ENCODE data around the gene NANOS2. TPM values are rescaled to one million over a fixed set of nuclear protein-coding genes. Genes with fewer than 3 reads are reported as not detected.

NANOS2 gene
- total and polyA plus RNA-seq, 2 donors from 2014 or later = not detected

DNA sequence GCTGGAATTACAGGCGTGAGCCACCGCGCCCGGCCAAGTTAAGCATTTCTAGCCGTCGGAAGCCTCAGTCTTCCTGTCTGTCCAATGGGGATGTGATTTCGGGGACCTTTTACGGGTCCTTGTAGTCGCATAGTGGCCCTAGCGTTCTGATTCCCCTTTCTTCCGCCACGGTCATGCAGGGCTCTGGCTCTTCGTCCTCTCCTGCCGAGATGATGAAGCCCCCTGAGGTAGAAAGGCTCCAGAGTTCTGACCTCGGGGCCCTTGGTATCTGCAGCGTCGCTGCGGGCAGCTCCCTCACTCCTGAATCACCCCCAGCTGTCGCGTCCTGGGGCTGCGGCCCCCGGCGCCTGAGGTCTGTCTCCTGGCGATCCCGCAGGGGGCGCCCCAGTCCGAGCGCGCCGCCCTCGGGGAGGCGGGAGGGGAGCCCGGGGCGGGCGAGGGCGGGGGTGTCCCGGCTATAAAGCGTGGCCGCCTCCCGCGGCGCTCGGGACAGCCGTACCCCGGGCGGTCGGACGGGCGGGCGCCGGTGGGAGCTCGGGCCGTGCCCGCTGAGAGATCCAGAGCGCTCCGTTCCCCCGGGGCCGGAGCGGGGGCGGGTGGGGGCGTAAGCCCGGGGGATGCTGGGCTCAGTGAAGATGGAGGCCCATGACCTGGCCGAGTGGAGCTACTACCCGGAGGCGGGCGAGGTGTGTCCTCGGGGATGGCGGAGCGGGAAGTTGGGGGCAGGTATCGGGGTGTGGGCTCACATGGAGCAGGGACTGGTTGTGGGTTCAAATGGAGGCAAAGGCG, 50.5 kb downstream of the NANOS2 start, which contains the start of gene FOXA3:
Gene FOXA3 (plus strand): TSS at position 487 of the 789 bp plus-strand sequence. CDS start 131 bp downstream, at position 618.
- no peak within 1 kb of the TSS for H3K27ac ChIP-seq (ENCODE audit: low read depth in 2 of 2, low read length in 2 of 2)
- FAIRE-seq = no peak
- peak within 1 kb of the TSS in 1 of 3 donors; percentile 5 for H3K9ac ChIP-seq (ENCODE audit: low read length in 3 of 3)
- DNase-seq = peak in 3 of 5 donors; percentile 64 to 84 (median 77)
- H3K4me3 ChIP-seq (ENCODE audit: low read length in 3 of 3) = peak within 1 kb of the TSS in 2 of 3 donors; percentile 66 to 78
- TF ChIP-seq, protein P1, sequence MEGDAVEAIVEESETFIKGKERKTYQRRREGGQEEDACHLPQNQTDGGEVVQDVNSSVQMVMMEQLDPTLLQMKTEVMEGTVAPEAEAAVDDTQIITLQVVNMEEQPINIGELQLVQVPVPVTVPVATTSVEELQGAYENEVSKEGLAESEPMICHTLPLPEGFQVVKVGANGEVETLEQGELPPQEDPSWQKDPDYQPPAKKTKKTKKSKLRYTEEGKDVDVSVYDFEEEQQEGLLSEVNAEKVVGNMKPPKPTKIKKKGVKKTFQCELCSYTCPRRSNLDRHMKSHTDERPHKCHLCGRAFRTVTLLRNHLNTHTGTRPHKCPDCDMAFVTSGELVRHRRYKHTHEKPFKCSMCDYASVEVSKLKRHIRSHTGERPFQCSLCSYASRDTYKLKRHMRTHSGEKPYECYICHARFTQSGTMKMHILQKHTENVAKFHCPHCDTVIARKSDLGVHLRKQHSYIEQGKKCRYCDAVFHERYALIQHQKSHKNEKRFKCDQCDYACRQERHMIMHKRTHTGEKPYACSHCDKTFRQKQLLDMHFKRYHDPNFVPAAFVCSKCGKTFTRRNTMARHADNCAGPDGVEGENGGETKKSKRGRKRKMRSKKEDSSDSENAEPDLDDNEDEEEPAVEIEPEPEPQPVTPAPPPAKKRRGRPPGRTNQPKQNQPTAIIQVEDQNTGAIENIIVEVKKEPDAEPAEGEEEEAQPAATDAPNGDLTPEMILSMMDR (IDR thresholded peaks at IDR 0.05; ENCODE audit: borderline replicate concordance, extremely low read depth, insufficient read depth) = peak; percentile 62
- H3K27me3 ChIP-seq (ENCODE audit: control insufficient read depth, insufficient read depth, low read length) = peaks cover 16% of the 10 kb centered on the region
- no peaks in the 10 kb centered on the region for H3K9me3 ChIP-seq (ENCODE audit: control insufficient read depth in 2 of 3, insufficient read depth in 1 of 3, low read length in 3 of 3)
- intact Hi-C loops (cut with DNase I) = no loop called here
- H3K4me1 ChIP-seq (ENCODE audit: control insufficient read depth in 2 of 3, insufficient read depth in 2 of 3, low read depth in 1 of 3, low read length in 3 of 3) = peaks cover 0 to 10% (median 0%) of the 10 kb centered on the region in 3 donors
- H3K36me3 ChIP-seq (ENCODE audit: control insufficient read depth in 2 of 3, insufficient read depth in 3 of 3, low read length in 3 of 3) = no peaks in the 10 kb centered on the region

DNA sequence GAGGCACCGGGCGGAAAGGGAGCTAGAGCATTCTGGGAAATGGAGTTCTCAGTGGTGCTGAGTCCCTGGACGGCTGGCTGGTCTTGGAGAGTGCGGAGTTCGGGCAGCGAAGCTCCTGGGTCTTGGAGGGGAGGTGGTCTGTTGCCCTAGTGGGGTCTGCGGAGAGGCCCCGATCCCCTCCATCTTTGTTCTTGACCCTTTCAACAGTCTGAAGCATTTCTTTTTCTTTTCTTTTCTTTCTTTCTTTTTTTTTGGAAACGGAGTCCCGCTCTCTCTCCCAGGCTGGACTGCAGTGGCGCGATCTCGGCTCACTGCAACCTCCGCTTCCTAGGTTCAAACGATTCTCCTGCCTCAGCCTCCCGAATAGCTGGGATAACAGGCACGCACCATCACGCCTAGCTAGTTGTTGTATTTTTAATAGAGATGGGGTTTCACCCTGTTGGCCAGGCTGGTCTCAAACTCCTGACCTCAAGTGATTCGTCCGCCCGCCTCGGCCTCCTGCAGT, 51.2 kb downstream of the NANOS2 start:
- peaks cover 16% of the 10 kb centered on the region for H3K27me3 ChIP-seq (ENCODE audit: control insufficient read depth, insufficient read depth, low read length)
- H3K4me1 ChIP-seq (ENCODE audit: control insufficient read depth in 2 of 3, insufficient read depth in 2 of 3, low read depth in 1 of 3, low read length in 3 of 3) = peaks cover 0 to 10% (median 0%) of the 10 kb centered on the region in 3 donors
- H3K36me3 ChIP-seq (ENCODE audit: control insufficient read depth in 2 of 3, insufficient read depth in 3 of 3, low read length in 3 of 3) = no peaks in the 10 kb centered on the region
- DNase-seq (no peak), FAIRE-seq (no peak)
- peak overlapping the region in 2 of 3 donors; percentile 66 to 78 for H3K4me3 ChIP-seq (ENCODE audit: low read length in 3 of 3)
- no peaks in the 10 kb centered on the region for H3K9me3 ChIP-seq (ENCODE audit: control insufficient read depth in 2 of 3, insufficient read depth in 1 of 3, low read length in 3 of 3)
- H3K27ac ChIP-seq (ENCODE audit: low read depth in 2 of 2, low read length in 2 of 2) = no peak overlapping the region
- TF ChIP-seq, protein P1 (IDR thresholded peaks at IDR 0.05; ENCODE audit: borderline replicate concordance, extremely low read depth, insufficient read depth) = no peak
- intact Hi-C loops (cut with DNase I) = no loop called here
- H3K9ac ChIP-seq (ENCODE audit: low read length in 3 of 3) = no peak overlapping the region

Other genes with a start within 250 kb of the NANOS2 start
- 3.3 TPM for gene GIPR, start 246.6 kb downstream of the NANOS2 start, total RNA-seq
- 0.65 TPM for gene GIPR, start 246.6 kb downstream of the NANOS2 start, polyA plus RNA-seq (ENCODE audit: insufficient read depth, low read depth, low replicate concordance)
- 252 TPM for gene SNRPD2, start 222.8 kb downstream of the NANOS2 start, total RNA-seq
- 358 TPM for gene SNRPD2, start 222.8 kb downstream of the NANOS2 start, polyA plus RNA-seq (ENCODE audit: insufficient read depth, low read depth, low replicate concordance)
- 8.0 TPM for gene QPCTL, start 222.1 kb downstream of the NANOS2 start, total RNA-seq
- gene QPCTL, start 222.1 kb downstream of the NANOS2 start, polyA plus RNA-seq (ENCODE audit: insufficient read depth, low read depth, low replicate concordance) = 6.8 TPM
- 16.6 TPM for gene FBXO46, start 183.9 kb downstream of the NANOS2 start, total RNA-seq
- 6.5 TPM for gene FBXO46, start 183.9 kb downstream of the NANOS2 start, polyA plus RNA-seq (ENCODE audit: insufficient read depth, low read depth, low replicate concordance)
- not detected for gene MEIOSIN, start 181.3 kb downstream of the NANOS2 start, total RNA-seq
- not detected for gene MEIOSIN, start 181.3 kb downstream of the NANOS2 start, polyA plus RNA-seq (ENCODE audit: insufficient read depth, low read depth, low replicate concordance)
- 19.4 TPM for gene SIX5, start 145.5 kb downstream of the NANOS2 start, total RNA-seq
- gene SIX5, start 145.5 kb downstream of the NANOS2 start, polyA plus RNA-seq (ENCODE audit: insufficient read depth, low read depth, low replicate concordance) = 15.2 TPM
- 63.0 TPM for gene DMPK, start 132.3 kb downstream of the NANOS2 start, total RNA-seq
- 31.3 TPM for gene DMPK, start 132.3 kb downstream of the NANOS2 start, polyA plus RNA-seq (ENCODE audit: insufficient read depth, low read depth, low replicate concordance)
- 60.9 TPM for gene DMWD, start 121.9 kb downstream of the NANOS2 start, total RNA-seq
- 22.2 TPM for gene DMWD, start 121.9 kb downstream of the NANOS2 start, polyA plus RNA-seq (ENCODE audit: insufficient read depth, low read depth, low replicate concordance)
- gene RSPH6A, start 99.5 kb downstream of the NANOS2 start, total RNA-seq = 0.13 TPM
- not detected for gene RSPH6A, start 99.5 kb downstream of the NANOS2 start, polyA plus RNA-seq (ENCODE audit: insufficient read depth, low read depth, low replicate concordance)
- gene SYMPK, start 51.6 kb downstream of the NANOS2 start, total RNA-seq = 77.4 TPM
- 61.5 TPM for gene SYMPK, start 51.6 kb downstream of the NANOS2 start, polyA plus RNA-seq (ENCODE audit: insufficient read depth, low read depth, low replicate concordance)
- 3.7 TPM for gene FOXA3, start 50.5 kb downstream of the NANOS2 start, total RNA-seq
- 1.8 TPM for gene FOXA3, start 50.5 kb downstream of the NANOS2 start, polyA plus RNA-seq (ENCODE audit: insufficient read depth, low read depth, low replicate concordance)
- gene IRF2BP1, start 28.6 kb downstream of the NANOS2 start, total RNA-seq = 23.2 TPM
- 18.2 TPM for gene IRF2BP1, start 28.6 kb downstream of the NANOS2 start, polyA plus RNA-seq (ENCODE audit: insufficient read depth, low read depth, low replicate concordance)
- 6.7 TPM for gene MYPOP, start 12.2 kb downstream of the NANOS2 start, total RNA-seq
- 11.7 TPM for gene MYPOP, start 12.2 kb downstream of the NANOS2 start, polyA plus RNA-seq (ENCODE audit: insufficient read depth, low read depth, low replicate concordance)
- gene NOVA2, start 59.1 kb upstream of the NANOS2 start, total RNA-seq = 8.5 TPM
- gene NOVA2, start 59.1 kb upstream of the NANOS2 start, polyA plus RNA-seq (ENCODE audit: insufficient read depth, low read depth, low replicate concordance) = 0.95 TPM
- 22.2 TPM for gene CCDC61, start 80.7 kb upstream of the NANOS2 start, total RNA-seq
- 17.8 TPM for gene CCDC61, start 80.7 kb upstream of the NANOS2 start, polyA plus RNA-seq (ENCODE audit: insufficient read depth, low read depth, low replicate concordance)
- not detected for gene PGLYRP1, start 108.3 kb upstream of the NANOS2 start, total RNA-seq
- gene PGLYRP1, start 108.3 kb upstream of the NANOS2 start, polyA plus RNA-seq (ENCODE audit: insufficient read depth, low read depth, low replicate concordance) = not detected
- not detected for gene IGFL4, start 126.2 kb upstream of the NANOS2 start, total RNA-seq
- not detected for gene IGFL4, start 126.2 kb upstream of the NANOS2 start, polyA plus RNA-seq (ENCODE audit: insufficient read depth, low read depth, low replicate concordance)
- not detected for gene IGFL3, start 209.9 kb upstream of the NANOS2 start, total RNA-seq
- gene IGFL3, start 209.9 kb upstream of the NANOS2 start, polyA plus RNA-seq (ENCODE audit: insufficient read depth, low read depth, low replicate concordance) = not detected
- gene IGFL2, start 233.5 kb upstream of the NANOS2 start, total RNA-seq = not detected
- gene IGFL2, start 233.5 kb upstream of the NANOS2 start, polyA plus RNA-seq (ENCODE audit: insufficient read depth, low read depth, low replicate concordance) = not detected